Ovary (tissue), 9 donors: Measurements from ENCODE around the gene PRRG4. TPM values are rescaled to one million over a fixed set of nuclear protein-coding genes. Genes with fewer than 3 reads are reported as not detected.

Source experiments
- DNase-seq, 5 donors: peaks; one replicate each; pipeline ENCODE4 v3.0.0-alpha.2; 2019 to 2020
- H3K27ac ChIP-seq, 2 donors: fragments of 200-600 bp; one replicate each; pipeline versions ENCODE4 v1.5.1 to v1.8.0; 2019 to 2022
- H3K27me3 ChIP-seq: fragments of 200-600 bp; one replicate; pipeline ENCODE4 v1.8.0; 2022
- H3K36me3 ChIP-seq: fragments of 200-600 bp; sonication (generic); one replicate; pipeline ENCODE4 v1.5.1; 2019
- H3K4me1 ChIP-seq: one replicate; pipeline ENCODE4 v1.8.1; 2013; ENCODE audit warnings: mild to moderate bottlenecking, moderate library complexity; ENCODE audit not compliant: insufficient read depth
- H3K4me3 ChIP-seq: fragments of 200-600 bp; sonication (generic); one replicate; pipeline ENCODE4 v1.5.1; 2017
- H3K9me3 ChIP-seq, 2 donors: fragments of 200-600 bp in 1 of 2; sonication (generic) in 1 of 2; one replicate each; pipeline versions ENCODE4 v1.5.1 to v1.8.1; 2013 to 2019; ENCODE audit warnings: mild to moderate bottlenecking in 1 of 2, moderate library complexity in 1 of 2
- CTCF ChIP-seq, 3 donors: fragments of 450-650 bp in 2 of 3; fragments of 200-600 bp in 1 of 3; IDR thresholded peaks; one replicate each; pipeline versions ENCODE4 v1.5.1 to v1.8.0; 2016 to 2022; ENCODE audit warnings: antibody characterized with exemption in 3 of 3, mild to moderate bottlenecking in 1 of 3
- EP300 ChIP-seq: sonication (generic); formaldehyde crosslinking; IDR thresholded peaks from one replicate; pipeline ENCODE4 v1.6.1; 2017; ENCODE audit warnings: antibody characterized with exemption
- POLR2A ChIP-seq: fragments of 450-650 bp; IDR thresholded peaks from one replicate; pipeline ENCODE4 v1.6.1; 2017; ENCODE audit warnings: antibody characterized with exemption, mild to moderate bottlenecking, moderate library complexity
- WGBS, 3 donors: extraction: QIAGEN DNeasy Blood & Tissue Kit in 1 of 3; methylation state at CpG; one replicate each; pipeline versions ENCODE4 v1.1.5 to v1.1.7; 2013 to 2017; 5-methylcytosine and 5-hydroxymethylcytosine counted together
- intact Hi-C, 4 donors: fragments of 100-400 bp; cut with DNase I; formaldehyde crosslinking; loops; one replicate each; pipeline versions ENCODE4 v1.11.0 to v1.15.1; 2022 to 2023
- polyA plus RNA-seq, 2 donors: library from polyadenylated mRNA; stranded (reverse); fragments of 200-250 nt in 1 of 2; fragments of 350-450 nt in 1 of 2; fragmentation: Illumina TruSeq in 1 of 2; extraction: RNeasy Lipid Tissue Mini Kit (QIAGEN cat#74804) in 1 of 2; gene quantifications; one replicate each; pipeline ENCODE4 v1.2.3, GENCODE V29; 2013 to 2014
- total RNA-seq, 7 donors: library from RNA; depleted of rRNA in 2 of 7; stranded (reverse); fragments of >200 nt in 2 of 7; fragmentation: NEBNext Ultra II Directional in 3 of 7; extraction: Animal tissue kit (Norgen Biotek cat#: 25700) in 3 of 7; gene quantifications; one replicate each; pipeline versions ENCODE4 v1.1.0 to v1.2.4, GENCODE V29; 2016 to 2023
- donor health status: DM: no; HTN: no; CAD: no; lungs with moderate emphysema.
- donor health status: DM: no; HTN: no; CAD: no.
- donor health status: Bipolar disorder and iron deficiency.
- donor health status: DM: yes; HTN: yes; CAD: no.
- donor health status: DM: no; HTN: no; CAD: no.
- donor health status: DM: yes; HTN: yes; CAD: no.

PRRG4 gene
- total and polyA plus RNA-seq, 9 donors = 0.17 to 6.5 (median 0.48) TPM

GRCh38 chr11:32851251-32851650 is 21.5 kb downstream of the PRRG4 start:
- no peak for TF ChIP-seq POLR2A
- no peak for TF ChIP-seq CTCF (IDR thresholded peaks at IDR 0.05)
- no peak for TF ChIP-seq EP300
- Histone ChIP-seq H3K36me3 (no peaks in the 10 kb centered on the region), H3K9me3 (no peaks in the 10 kb centered on the region), H3K4me3 (no peak overlapping the region), H3K27ac (no peak overlapping the region), H3K27me3 (no peaks in the 10 kb centered on the region), H3K4me1 (no peaks in the 10 kb centered on the region)
- DNase-seq = no peak
- intact Hi-C loops = no loop called here
- 82 to 88% (median 87%) methylated on average over 1 of the region's 1 CpG for WGBS, 3 donors

DNA sequence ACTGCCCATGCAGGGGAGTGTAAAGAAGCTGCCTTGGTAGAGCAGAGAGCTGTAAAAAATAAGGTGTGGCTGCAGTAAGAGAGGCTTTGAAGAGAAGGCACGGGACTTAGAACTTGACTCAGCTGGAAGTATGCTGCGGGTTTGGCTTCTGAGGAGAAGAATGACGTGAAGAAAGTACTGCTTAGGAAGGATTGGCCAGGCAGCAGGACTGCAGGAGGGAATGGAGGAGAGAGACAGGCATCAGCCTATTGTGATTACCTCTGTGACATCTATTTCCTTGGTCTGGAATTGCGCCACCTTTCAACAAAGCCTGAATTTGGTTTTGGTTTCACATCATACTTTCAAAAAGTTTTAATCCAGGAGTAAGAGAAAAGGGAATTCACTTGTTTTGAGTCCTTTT is 22.5 kb downstream of the PRRG4 start:
- DNase-seq = no peak
- WGBS, 3 donors = 58 to 69% (median 68%) methylated on average over 4 of the region's 4 CpGs
- H3K4me3 ChIP-seq = no peak overlapping the region
- intact Hi-C loops = no loop called here
- TF ChIP-seq POLR2A (no peak), CTCF (IDR thresholded peaks at IDR 0.05) (no peak), EP300 (no peak)
- H3K27me3 ChIP-seq = no peaks in the 10 kb centered on the region
- H3K36me3 ChIP-seq = no peaks in the 10 kb centered on the region
- H3K4me1 ChIP-seq = no peaks in the 10 kb centered on the region
- H3K9me3 ChIP-seq = no peaks in the 10 kb centered on the region
- no peak overlapping the region for H3K27ac ChIP-seq

GRCh38 chr11:32855601-32856000 is 25.9 kb downstream of the PRRG4 start:
- Histone ChIP-seq H3K4me3 (no peak overlapping the region), H3K9me3 (no peaks in the 10 kb centered on the region), H3K27me3 (no peaks in the 10 kb centered on the region), H3K27ac (no peak overlapping the region), H3K36me3 (no peaks in the 10 kb centered on the region), H3K4me1 (no peaks in the 10 kb centered on the region)
- no peak for TF ChIP-seq EP300
- no peak for TF ChIP-seq CTCF (IDR thresholded peaks at IDR 0.05)
- no peak for TF ChIP-seq POLR2A
- 42 to 50% (median 50%) methylated on average over 2 of the region's 2 CpGs for WGBS, 3 donors
- DNase-seq = no peak
- intact Hi-C loops = no loop called here

DNA sequence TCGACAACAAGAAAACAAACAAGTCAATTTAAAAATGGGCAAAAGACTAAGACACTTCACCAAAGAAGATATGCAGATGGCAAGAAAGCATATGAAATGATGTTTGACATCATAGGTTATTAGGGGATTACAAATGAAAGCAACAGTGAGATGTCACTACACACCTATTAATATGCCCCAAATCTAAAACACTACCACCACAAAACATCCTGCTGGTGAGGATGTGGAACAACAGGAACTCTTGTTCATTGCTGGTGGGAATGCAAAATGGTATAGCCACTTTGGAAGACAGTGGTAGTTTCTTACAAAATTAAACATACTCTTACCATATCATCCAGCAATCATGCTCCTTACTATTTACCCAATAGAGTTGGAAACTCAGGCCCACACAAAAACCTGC is 29.0 kb downstream of the PRRG4 start:
- no peak for TF ChIP-seq CTCF (IDR thresholded peaks at IDR 0.05)
- TF ChIP-seq EP300 = no peak
- TF ChIP-seq POLR2A = no peak
- WGBS, 3 donors = 37 to 67% (median 48%) methylated on average over 1 of the region's 1 CpG
- no peaks in the 10 kb centered on the region for H3K9me3 ChIP-seq
- no peaks in the 10 kb centered on the region for H3K36me3 ChIP-seq
- no peaks in the 10 kb centered on the region for H3K27me3 ChIP-seq
- H3K4me3 ChIP-seq = no peak overlapping the region
- DNase-seq = no peak
- intact Hi-C loops = no loop called here
- H3K27ac ChIP-seq = no peak overlapping the region
- H3K4me1 ChIP-seq = no peaks in the 10 kb centered on the region
